CD14-positive monocyte (primary cell): Measurements from ENCODE around the gene GPC5. TPM values are rescaled to one million over a fixed set of nuclear protein-coding genes. Genes with fewer than 3 reads are reported as not detected.

ENCODE experiments used
- DNase-seq, 3 donors: peaks; one replicate each; pipeline ENCODE4 v3.0.0-alpha.2; 2011 to 2022
- H2AFZ ChIP-seq: 2 replicates; pipeline ENCODE4 v1.6.0; 2012; ENCODE audit warnings: mild to moderate bottlenecking, low read depth, low read length, inconsistent platforms; ENCODE audit not compliant: insufficient read depth, poor library complexity, severe bottlenecking
- H3K27ac ChIP-seq, 2 donors: 1 replicate in 1 of 2; 2 replicates in 1 of 2; pipeline ENCODE4 v1.5.1; 2012 to 2013; ENCODE audit warnings: low read length in 2 of 2, control low read depth in 1 of 2, inconsistent platforms in 1 of 2, low read depth in 1 of 2, mild to moderate bottlenecking in 1 of 2
- H3K27me3 ChIP-seq, 2 donors: one replicate each; pipeline versions ENCODE4 v1.6.0 to v1.6.1; 2011 to 2013; ENCODE audit warnings: low read length in 2 of 2; ENCODE audit not compliant: control insufficient read depth in 2 of 2, insufficient read depth in 2 of 2
- H3K36me3 ChIP-seq, 2 donors: replicated peaks in 1 of 2; 1 replicate in 1 of 2; 2 replicates in 1 of 2; pipeline versions ENCODE4 v1.5.1 to v1.6.1; 2012 to 2013; ENCODE audit warnings: low read length in 2 of 2, control low read depth in 1 of 2, inconsistent platforms in 1 of 2, mild to moderate bottlenecking in 1 of 2; ENCODE audit not compliant: insufficient read depth in 2 of 2, control insufficient read depth in 1 of 2
- H3K4me1 ChIP-seq, 2 donors: 1 replicate in 1 of 2; 2 replicates in 1 of 2; pipeline versions ENCODE4 v1.5.1 to v1.6.1; 2012 to 2013; ENCODE audit warnings: low read length in 2 of 2, control low read depth in 1 of 2, inconsistent platforms in 1 of 2, mild to moderate bottlenecking in 1 of 2, moderate library complexity in 1 of 2; ENCODE audit not compliant: insufficient read depth in 2 of 2, control insufficient read depth in 1 of 2
- H3K4me2 ChIP-seq: replicated peaks from 2 replicates; pipeline ENCODE3; 2012; ENCODE audit warnings: low read length, moderate library complexity, mild to moderate bottlenecking; ENCODE audit not compliant: poor library complexity, severe bottlenecking; ENCODE audit errors: extremely low read depth
- H3K4me3 ChIP-seq, 3 experiments: fragments of 200-600 bp in 1 of 3; sonication (generic) in 1 of 3; replicated peaks in 1 of 3; 1 replicate in 2 of 3; 2 replicates in 1 of 3; pipeline ENCODE4 v1.5.1; 2011 to 2013; ENCODE audit warnings: low read length in 3 of 3, mild to moderate bottlenecking in 3 of 3, control low read depth in 2 of 3, low read depth in 2 of 3, inconsistent platforms in 1 of 3, moderate library complexity in 1 of 3
- H3K79me2 ChIP-seq: 2 replicates; pipeline ENCODE4 v1.6.0; 2012; ENCODE audit warnings: mild to moderate bottlenecking, control low read depth, inconsistent platforms, low read length, moderate library complexity; ENCODE audit not compliant: insufficient read depth
- H3K9ac ChIP-seq: 2 replicates; pipeline ENCODE4 v1.6.0; 2017; ENCODE audit warnings: low read length, mild to moderate bottlenecking; ENCODE audit not compliant: insufficient read depth, poor library complexity, severe bottlenecking
- H3K9me3 ChIP-seq, 2 donors: replicated peaks in 1 of 2; 1 replicate in 1 of 2; 2 replicates in 1 of 2; pipeline versions ENCODE4 v1.5.1 to v1.6.1; 2012 to 2013; ENCODE audit warnings: low read length in 2 of 2, control low read depth in 1 of 2; ENCODE audit not compliant: control insufficient read depth in 1 of 2, insufficient read depth in 1 of 2
- H4K20me1 ChIP-seq: 2 replicates; pipeline ENCODE4 v1.6.0; 2012; ENCODE audit warnings: mild to moderate bottlenecking, low read length, control low read depth, moderate library complexity; ENCODE audit not compliant: insufficient read depth
- H3K27ac Mint-ChIP-seq, 7 donors: one replicate each; pipeline ENCODE4 v1.8.0; 2020; ENCODE audit warnings: mild to moderate bottlenecking in 7 of 7, mixed read lengths in 7 of 7, moderate library complexity in 6 of 7, inconsistent platforms in 2 of 7
- H3K27me3 Mint-ChIP-seq, 3 donors: one replicate each; pipeline ENCODE4 v1.8.0; 2021 to 2022; ENCODE audit warnings: low read depth in 3 of 3, mild to moderate bottlenecking in 3 of 3, mixed read lengths in 3 of 3, moderate library complexity in 3 of 3, inconsistent platforms in 1 of 3
- H3K36me3 Mint-ChIP-seq, 2 donors: one replicate each; pipeline ENCODE4 v1.8.0; 2020; ENCODE audit warnings: mixed read lengths in 2 of 2, inconsistent platforms in 1 of 2, mild to moderate bottlenecking in 1 of 2
- H3K4me1 Mint-ChIP-seq: one replicate; pipeline ENCODE4 v1.8.0; 2020; ENCODE audit warnings: mild to moderate bottlenecking, mixed read lengths
- H3K4me3 Mint-ChIP-seq, 2 donors: one replicate each; pipeline ENCODE4 v1.8.0; 2020; ENCODE audit warnings: mild to moderate bottlenecking in 2 of 2, mixed read lengths in 2 of 2, moderate library complexity in 1 of 2
- H3K9me3 Mint-ChIP-seq, 7 donors: one replicate each; pipeline ENCODE4 v1.8.0; 2020 to 2022; ENCODE audit warnings: mixed read lengths in 7 of 7, mild to moderate bottlenecking in 6 of 7, moderate library complexity in 6 of 7, inconsistent platforms in 2 of 7
- WGBS: methylation state at CpG from one replicate; pipeline ENCODE4 v1.1.5; 2013; ENCODE audit warnings: missing lambda C conversion rate; ENCODE audit not compliant: insufficient coverage; 5-methylcytosine and 5-hydroxymethylcytosine counted together
- intact Hi-C, 2 donors: fragments of 100-400 bp; cut with micrococcal nuclease; formaldehyde crosslinking; loops; one replicate each; pipeline versions ENCODE4 v1.15.0 to v1.15.1; 2023
- polyA plus RNA-seq, 3 donors: library from polyadenylated mRNA; depleted of rRNA in 1 of 3; unstranded in 2 of 3; stranded (reverse) in 1 of 3; fragments of 300-500 nt in 2 of 3; fragments of >200 nt in 1 of 3; fragmentation: Illumina TruSeq in 2 of 3; gene quantifications; 1 replicate in 2 of 3; 2 replicates in 1 of 3; pipeline ENCODE4 v1.2.3, GENCODE V29; 2012 to 2021
- TF ChIP-seq, protein P1 (sequence below): fragments of 200-600 bp; IDR thresholded peaks from one replicate; pipeline ENCODE4 v1.8.0; 2022; ENCODE audit warnings: antibody characterized with exemption, mild to moderate bottlenecking

GPC5 gene
- polyA plus RNA-seq, 3 donors, result not detected

DNA sequence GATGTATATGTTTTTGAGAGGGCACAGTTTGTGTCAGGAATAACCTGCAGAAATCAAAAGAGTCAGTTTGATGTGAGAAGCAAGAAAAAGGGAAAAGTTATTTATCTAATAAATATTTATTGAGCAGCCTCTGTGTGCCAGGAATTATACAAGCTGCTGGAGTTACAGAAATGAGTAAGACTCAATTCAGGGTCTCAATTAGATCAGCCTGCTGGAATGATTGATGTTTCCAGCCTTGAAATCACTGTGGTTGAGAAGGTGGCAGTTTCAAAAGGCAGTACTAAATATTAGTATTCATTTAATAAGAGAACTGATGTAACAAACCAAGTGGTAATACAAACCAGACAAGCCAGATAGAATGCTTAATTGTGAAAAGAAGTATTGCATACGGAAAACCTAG is 1045.8 kb downstream of the GPC5 start:
- Mint-ChIP-seq H3K4me1 (no peaks in the 10 kb centered on the region), H3K36me3 (no peaks in the 10 kb centered on the region), H3K27me3 (peaks cover 0 to 2% (median 1%) of the 10 kb centered on the region in 3 donors), H3K9me3 (peaks cover 0 to 7% (median 4%) of the 10 kb centered on the region in 7 donors), H3K4me3 (no peak overlapping the region), H3K27ac (no peak overlapping the region)
- TF ChIP-seq, protein P1, sequence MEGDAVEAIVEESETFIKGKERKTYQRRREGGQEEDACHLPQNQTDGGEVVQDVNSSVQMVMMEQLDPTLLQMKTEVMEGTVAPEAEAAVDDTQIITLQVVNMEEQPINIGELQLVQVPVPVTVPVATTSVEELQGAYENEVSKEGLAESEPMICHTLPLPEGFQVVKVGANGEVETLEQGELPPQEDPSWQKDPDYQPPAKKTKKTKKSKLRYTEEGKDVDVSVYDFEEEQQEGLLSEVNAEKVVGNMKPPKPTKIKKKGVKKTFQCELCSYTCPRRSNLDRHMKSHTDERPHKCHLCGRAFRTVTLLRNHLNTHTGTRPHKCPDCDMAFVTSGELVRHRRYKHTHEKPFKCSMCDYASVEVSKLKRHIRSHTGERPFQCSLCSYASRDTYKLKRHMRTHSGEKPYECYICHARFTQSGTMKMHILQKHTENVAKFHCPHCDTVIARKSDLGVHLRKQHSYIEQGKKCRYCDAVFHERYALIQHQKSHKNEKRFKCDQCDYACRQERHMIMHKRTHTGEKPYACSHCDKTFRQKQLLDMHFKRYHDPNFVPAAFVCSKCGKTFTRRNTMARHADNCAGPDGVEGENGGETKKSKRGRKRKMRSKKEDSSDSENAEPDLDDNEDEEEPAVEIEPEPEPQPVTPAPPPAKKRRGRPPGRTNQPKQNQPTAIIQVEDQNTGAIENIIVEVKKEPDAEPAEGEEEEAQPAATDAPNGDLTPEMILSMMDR, result no peak
- Histone ChIP-seq H4K20me1 (no peaks in the 10 kb centered on the region), H3K4me1 (no peaks in the 10 kb centered on the region), H3K4me3 (no peak overlapping the region), H3K27ac (no peak overlapping the region), H3K27me3 (no peaks in the 10 kb centered on the region), H3K36me3 (no peaks in the 10 kb centered on the region), H3K79me2 (no peaks in the 10 kb centered on the region), H3K9me3 (peaks cover 5 to 11% of the 10 kb centered on the region in 2 donors), H3K9ac (no peak overlapping the region), H3K4me2 (no peak overlapping the region), H2AFZ (no peak overlapping the region)
- WGBS, result no CpG with 5 or more reads among the region's 1 CpG
- intact Hi-C loops, result no loop called here
- no peak for DNase-seq

DNA sequence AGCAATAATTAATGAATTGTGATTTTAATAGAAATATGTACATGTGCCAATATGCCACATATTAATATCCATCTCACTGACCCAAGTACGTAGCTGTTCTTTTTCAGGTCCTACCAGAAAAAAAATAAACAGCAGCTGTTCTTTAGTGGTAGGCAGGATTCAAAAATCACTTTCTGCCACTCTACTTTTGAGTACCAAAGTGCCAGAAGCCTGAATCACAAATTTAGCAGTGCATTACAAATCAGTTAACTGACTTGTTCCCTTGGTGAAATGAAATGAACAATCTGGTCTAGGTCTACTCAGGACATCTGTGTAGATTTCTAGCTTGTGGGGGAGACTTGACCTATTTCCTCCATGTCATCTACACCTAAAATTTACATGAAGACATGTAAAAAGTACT is 1052.6 kb downstream of the GPC5 start:
- H2AFZ ChIP-seq, result no peak overlapping the region
- no peak overlapping the region for H3K4me2 ChIP-seq
- 100% methylated on average over 1 of the region's 1 CpG for WGBS
- no peak overlapping the region for H3K27ac Mint-ChIP-seq
- H3K9me3 ChIP-seq, result peaks cover 3 to 9% of the 10 kb centered on the region in 2 donors
- H3K4me3 ChIP-seq, result no peak overlapping the region
- H3K36me3 Mint-ChIP-seq, result no peaks in the 10 kb centered on the region
- no peaks in the 10 kb centered on the region for H3K27me3 Mint-ChIP-seq
- intact Hi-C loops, result no loop called here
- no peaks in the 10 kb centered on the region for H3K4me1 Mint-ChIP-seq
- no peaks in the 10 kb centered on the region for H3K79me2 ChIP-seq
- no peaks in the 10 kb centered on the region for H4K20me1 ChIP-seq
- H3K36me3 ChIP-seq, result no peaks in the 10 kb centered on the region
- H3K27me3 ChIP-seq, result no peaks in the 10 kb centered on the region
- TF ChIP-seq, protein P1, result no peak
- DNase-seq, result no peak
- no peak overlapping the region for H3K27ac ChIP-seq
- no peak overlapping the region for H3K4me3 Mint-ChIP-seq
- peaks cover 0 to 7% (median 3%) of the 10 kb centered on the region in 7 donors for H3K9me3 Mint-ChIP-seq
- H3K9ac ChIP-seq, result no peak overlapping the region
- H3K4me1 ChIP-seq, result no peaks in the 10 kb centered on the region
